NB4 (cell line): Measurements from ENCODE around the gene C1orf87.

Experiments used
- DNase-seq: peaks from one replicate; pipeline ENCODE4 v3.0.0; 2010; ENCODE audit warnings: low read depth
- H3K4me3 ChIP-seq: one replicate; pipeline ENCODE4 v1.5.1; 2011; ENCODE audit warnings: mild to moderate bottlenecking, low read depth, low read length, moderate library complexity
- MYC ChIP-seq: IDR thresholded peaks from 2 replicates; pipeline ENCODE4 v1.6.1; 2011; ENCODE audit warnings: low read depth, low read length
- POLR2A ChIP-seq: IDR thresholded peaks from 2 replicates; pipeline ENCODE4 v1.6.1; 2011; ENCODE audit warnings: mild to moderate bottlenecking; ENCODE audit not compliant: insufficient read length; ENCODE audit errors: extremely low read depth
- TF ChIP-seq, protein P1 (sequence below): IDR thresholded peaks from one replicate; pipeline ENCODE4 v1.5.1; 2012; ENCODE audit warnings: low read depth, low read length
- TF ChIP-seq, protein P2 (sequence below): IDR thresholded peaks from 2 replicates; pipeline ENCODE4 v1.6.1; 2011; ENCODE audit warnings: low read depth, low read length

The C1orf87 gene

DNA sequence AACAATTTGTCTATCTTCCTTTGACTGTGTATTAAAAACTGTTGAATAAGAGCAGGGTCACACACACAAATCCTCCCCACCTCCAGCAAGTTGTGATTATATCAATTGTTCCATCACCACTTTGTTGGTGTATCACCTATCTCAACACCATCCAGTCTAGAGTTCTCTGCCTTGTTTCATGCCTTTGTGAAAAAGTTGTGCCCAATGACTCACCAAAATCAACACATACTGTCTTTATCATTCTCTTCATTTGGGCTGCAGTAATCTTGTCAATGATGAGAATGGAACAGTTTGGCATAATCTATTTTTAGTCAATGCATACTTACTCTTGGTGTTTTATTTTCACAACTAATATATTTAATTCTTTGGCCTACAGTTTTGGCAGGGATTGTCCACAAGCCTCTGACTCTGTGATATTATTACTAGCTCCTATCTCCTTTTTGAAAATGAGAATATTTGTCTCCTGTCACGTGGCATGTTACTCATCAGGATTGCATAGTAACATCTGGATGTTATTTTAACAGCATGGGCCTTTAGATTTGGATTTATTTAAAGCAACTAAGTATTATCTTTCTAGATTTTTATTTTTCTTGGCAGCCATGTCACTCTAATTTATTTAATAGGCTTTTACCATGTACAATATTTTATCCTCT is 5.1 kb downstream of the C1orf87 start:
- no peak overlapping the region for H3K4me3 ChIP-seq
- no peak for DNase-seq
- TF ChIP-seq, protein P1, sequence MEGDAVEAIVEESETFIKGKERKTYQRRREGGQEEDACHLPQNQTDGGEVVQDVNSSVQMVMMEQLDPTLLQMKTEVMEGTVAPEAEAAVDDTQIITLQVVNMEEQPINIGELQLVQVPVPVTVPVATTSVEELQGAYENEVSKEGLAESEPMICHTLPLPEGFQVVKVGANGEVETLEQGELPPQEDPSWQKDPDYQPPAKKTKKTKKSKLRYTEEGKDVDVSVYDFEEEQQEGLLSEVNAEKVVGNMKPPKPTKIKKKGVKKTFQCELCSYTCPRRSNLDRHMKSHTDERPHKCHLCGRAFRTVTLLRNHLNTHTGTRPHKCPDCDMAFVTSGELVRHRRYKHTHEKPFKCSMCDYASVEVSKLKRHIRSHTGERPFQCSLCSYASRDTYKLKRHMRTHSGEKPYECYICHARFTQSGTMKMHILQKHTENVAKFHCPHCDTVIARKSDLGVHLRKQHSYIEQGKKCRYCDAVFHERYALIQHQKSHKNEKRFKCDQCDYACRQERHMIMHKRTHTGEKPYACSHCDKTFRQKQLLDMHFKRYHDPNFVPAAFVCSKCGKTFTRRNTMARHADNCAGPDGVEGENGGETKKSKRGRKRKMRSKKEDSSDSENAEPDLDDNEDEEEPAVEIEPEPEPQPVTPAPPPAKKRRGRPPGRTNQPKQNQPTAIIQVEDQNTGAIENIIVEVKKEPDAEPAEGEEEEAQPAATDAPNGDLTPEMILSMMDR: no peak
- TF ChIP-seq POLR2A (no peak), MYC (no peak)
- TF ChIP-seq, protein P2, sequence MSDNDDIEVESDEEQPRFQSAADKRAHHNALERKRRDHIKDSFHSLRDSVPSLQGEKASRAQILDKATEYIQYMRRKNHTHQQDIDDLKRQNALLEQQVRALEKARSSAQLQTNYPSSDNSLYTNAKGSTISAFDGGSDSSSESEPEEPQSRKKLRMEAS: no peak

DNA sequence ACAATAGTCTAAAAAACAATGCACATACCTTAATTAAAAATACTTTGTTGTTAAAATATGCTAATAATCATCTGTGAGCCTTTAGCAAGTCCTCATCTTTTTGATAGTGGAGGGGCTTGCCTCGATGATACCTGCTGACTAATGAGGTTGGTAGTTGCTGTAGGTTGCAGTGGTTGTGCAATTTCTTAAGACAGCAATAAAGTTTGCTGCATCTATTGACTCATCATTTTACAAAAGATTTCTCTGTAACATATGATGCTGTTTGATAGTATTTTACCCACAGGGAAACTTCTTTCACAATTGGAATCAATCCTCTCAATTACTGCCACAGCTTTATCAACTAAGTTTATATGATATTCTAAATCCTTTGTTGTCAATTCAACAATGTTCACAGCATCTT is 7.6 kb downstream of the C1orf87 start:
- no peak for TF ChIP-seq POLR2A
- TF ChIP-seq, protein P2: no peak
- TF ChIP-seq MYC: no peak
- TF ChIP-seq, protein P1: no peak
- no peak overlapping the region for H3K4me3 ChIP-seq
- peak; percentile 2 for DNase-seq

DNA sequence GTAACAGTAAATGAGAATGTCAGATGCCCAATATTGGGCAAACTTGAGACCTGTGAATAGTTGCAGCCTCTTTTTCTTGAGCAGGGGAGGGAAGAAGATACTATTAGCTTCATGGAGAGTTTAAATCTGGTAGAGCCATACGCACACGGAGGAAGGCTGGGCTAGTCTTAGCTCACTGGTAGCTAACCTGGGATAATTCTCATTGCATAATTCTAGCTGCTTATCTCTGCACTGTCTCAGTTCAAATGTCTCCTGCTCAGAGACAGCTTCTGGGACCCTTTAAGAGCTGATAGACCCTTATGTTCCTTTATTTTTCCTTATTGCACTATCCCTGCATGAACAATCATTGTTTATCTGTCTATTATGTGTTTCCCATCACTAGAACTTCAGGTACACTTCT is 8.4 kb downstream of the C1orf87 start:
- H3K4me3 ChIP-seq: no peak overlapping the region
- TF ChIP-seq, protein P1: no peak
- TF ChIP-seq POLR2A: no peak
- TF ChIP-seq, protein P2: no peak
- DNase-seq: no peak

DNA sequence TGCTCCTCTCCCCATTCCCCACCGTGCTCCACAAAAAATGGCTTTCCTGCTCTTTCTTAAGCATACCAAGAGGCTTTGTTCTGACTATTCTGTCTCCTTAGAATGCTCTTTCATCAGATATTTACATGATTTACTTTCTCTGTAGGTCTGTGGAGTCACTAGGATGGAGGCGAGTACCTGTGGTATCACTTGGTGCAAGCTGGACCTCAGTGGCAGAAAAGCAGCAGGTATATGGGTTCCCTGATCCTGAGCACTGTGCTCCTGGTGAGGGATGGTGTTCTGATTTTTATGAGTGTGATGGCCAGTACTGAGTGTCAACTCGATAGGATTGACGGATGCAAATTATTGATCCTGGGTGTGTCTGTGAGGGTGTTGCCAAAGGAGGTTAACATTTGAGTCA is 10.0 kb downstream of the C1orf87 start:
- TF ChIP-seq MYC (no peak), POLR2A (no peak)
- TF ChIP-seq, protein P1: no peak
- TF ChIP-seq, protein P2: no peak
- no peak overlapping the region for H3K4me3 ChIP-seq
- no peak for DNase-seq

DNA sequence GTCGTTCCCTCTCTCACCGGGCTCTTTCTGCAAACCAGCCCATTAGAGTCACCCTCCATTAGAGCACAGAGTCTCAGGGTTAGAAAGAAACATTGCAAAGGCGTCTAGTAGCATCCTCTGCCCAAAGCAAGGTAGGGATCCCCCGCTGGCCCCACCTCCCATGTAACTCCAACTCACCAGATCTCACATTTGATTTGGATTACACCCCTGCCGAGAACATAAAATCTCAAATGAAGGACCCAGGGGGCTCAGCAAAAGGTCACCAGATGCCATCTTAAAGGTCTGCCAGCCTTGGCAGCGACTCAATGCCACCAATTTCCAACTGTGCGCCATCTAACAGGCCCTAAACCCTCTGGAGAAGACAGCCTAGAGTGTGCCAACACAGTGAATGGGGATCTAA is 14.1 kb downstream of the C1orf87 start:
- no peak for DNase-seq
- no peak overlapping the region for H3K4me3 ChIP-seq
- TF ChIP-seq, protein P1: no peak
- TF ChIP-seq, protein P2: no peak
- TF ChIP-seq POLR2A (no peak), MYC (no peak)
